IMR-90 (cell line): Measurements from ENCODE around the gene GBE1. TPM values are rescaled to one million over a fixed set of nuclear protein-coding genes. Genes with fewer than 3 reads are reported as not detected.

Experiments used
- CHD1 ChIP-seq: IDR thresholded peaks from 2 replicates; pipeline ENCODE4 v1.6.1; 2012; ENCODE audit warnings: low read depth, low read length, improper control_type of control experiment
- NFE2L2 ChIP-seq: fragments of 150-350 bp; IDR thresholded peaks from 2 replicates; pipeline ENCODE4 v1.6.1; 2016; ENCODE audit warnings: low read depth, mild to moderate bottlenecking, low read length
- RCOR1 ChIP-seq: IDR thresholded peaks from 2 replicates; pipeline ENCODE4 v1.6.1; 2012; ENCODE audit warnings: mild to moderate bottlenecking, low read length, improper control_type of control experiment; ENCODE audit not compliant: insufficient replicate concordance
- RFX5 ChIP-seq: IDR thresholded peaks from 2 replicates; pipeline ENCODE4 v1.8.0; 2012; ENCODE audit warnings: low read depth, mild to moderate bottlenecking, low read length, moderate library complexity
- polyA plus RNA-seq, 3 experiments: library from polyadenylated mRNA; depleted of rRNA; stranded (reverse); fragments of >200 nt; gene quantifications; 2 replicates each; pipeline ENCODE4 v1.2.3, GENCODE V29; 2012; ENCODE audit warnings: low replicate concordance in 1 of 3
- total RNA-seq: library from RNA; depleted of rRNA; stranded (reverse); fragments of >200 nt; gene quantifications from 2 replicates; pipeline ENCODE4 v1.2.3, GENCODE V29; 2012
- TF ChIP-seq, protein P1 (sequence below): fragments of 150-350 bp; IDR thresholded peaks from 2 replicates; pipeline ENCODE4 v1.6.1; 2016; ENCODE audit warnings: low read depth, mild to moderate bottlenecking, low read length, moderate library complexity, borderline replicate concordance

GBE1 gene
- total and polyA plus RNA-seq, 2 of the 4 experiments (the other 2 are of a cell fraction) = 36.7 to 90.3 TPM

- TF ChIP-seq, protein P1, sequence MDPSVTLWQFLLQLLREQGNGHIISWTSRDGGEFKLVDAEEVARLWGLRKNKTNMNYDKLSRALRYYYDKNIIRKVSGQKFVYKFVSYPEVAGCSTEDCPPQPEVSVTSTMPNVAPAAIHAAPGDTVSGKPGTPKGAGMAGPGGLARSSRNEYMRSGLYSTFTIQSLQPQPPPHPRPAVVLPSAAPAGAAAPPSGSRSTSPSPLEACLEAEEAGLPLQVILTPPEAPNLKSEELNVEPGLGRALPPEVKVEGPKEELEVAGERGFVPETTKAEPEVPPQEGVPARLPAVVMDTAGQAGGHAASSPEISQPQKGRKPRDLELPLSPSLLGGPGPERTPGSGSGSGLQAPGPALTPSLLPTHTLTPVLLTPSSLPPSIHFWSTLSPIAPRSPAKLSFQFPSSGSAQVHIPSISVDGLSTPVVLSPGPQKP = no peak
- TF ChIP-seq RFX5 (0 out of 2 replicates have a peak, but pooled peaks have one; percentile 37), CHD1 (peak; percentile 38; the same call in 1 of the 2 replicates), RCOR1 (peak; percentile 6), NFE2L2 (peak; percentile 19; the same call in 1 of the 2 replicates)
Observed at GRCh38 chr3:81760924-81761903, at the start of gene GBE1 (continued).
